Measurements from ENCODE around the gene EXOC7.
"Not testable (repeated sequence)": the region's sequence is repeated elsewhere in the genome, so short reads cannot be mapped to it uniquely, and the experiment has no call there.

The EXOC7 gene

DNA sequence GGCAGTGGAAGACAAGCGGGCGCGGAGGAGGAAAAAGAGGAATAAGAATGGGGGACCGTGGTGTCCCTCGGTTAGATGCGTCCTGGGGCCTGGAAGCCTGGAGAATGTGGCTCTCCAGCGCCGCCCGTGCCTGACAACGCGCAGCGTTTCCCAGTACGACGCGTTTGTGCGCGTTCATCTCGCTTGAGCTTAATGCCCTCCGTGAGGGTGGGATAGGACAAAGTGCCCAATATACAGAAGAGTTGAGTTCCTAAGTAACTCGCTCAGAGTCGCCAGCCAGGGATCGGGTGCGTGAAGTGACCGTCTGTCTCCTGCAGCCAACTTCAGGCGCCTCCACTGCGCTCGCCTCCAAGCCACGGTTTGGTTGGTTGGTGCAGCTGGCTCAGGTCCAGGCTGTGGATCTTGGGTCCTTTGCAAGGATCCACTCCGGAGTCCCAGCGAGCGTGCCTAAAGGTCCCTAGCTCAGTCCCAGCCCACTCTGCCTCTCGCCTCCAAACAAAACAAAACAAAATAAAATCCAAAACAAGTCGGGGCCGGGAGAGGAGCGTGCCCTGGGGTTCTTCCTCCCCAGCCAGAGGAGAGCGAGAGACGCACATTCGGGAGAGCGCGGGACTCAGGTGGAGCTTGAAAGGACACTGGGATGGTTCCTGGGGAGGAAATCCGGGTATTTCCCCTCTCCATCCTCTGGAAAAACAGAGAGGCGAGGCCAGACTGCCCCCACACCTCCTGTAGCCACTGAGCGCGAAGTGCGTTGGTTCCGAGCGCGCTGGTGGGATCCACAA is 28.0 kb downstream of the EXOC7 start:
- no peak for ATAC-seq

- ATAC-seq = no peak
These were observed 28.9 kb downstream of the EXOC7 start, which contains the start of gene GALR2 for GRCh38 chr17:76074390-76075363. Gene GALR2, plus strand, starts transcription at chr17:76074781. Its CDS starts 103 bp downstream, at chr17:76074884.

DNA sequence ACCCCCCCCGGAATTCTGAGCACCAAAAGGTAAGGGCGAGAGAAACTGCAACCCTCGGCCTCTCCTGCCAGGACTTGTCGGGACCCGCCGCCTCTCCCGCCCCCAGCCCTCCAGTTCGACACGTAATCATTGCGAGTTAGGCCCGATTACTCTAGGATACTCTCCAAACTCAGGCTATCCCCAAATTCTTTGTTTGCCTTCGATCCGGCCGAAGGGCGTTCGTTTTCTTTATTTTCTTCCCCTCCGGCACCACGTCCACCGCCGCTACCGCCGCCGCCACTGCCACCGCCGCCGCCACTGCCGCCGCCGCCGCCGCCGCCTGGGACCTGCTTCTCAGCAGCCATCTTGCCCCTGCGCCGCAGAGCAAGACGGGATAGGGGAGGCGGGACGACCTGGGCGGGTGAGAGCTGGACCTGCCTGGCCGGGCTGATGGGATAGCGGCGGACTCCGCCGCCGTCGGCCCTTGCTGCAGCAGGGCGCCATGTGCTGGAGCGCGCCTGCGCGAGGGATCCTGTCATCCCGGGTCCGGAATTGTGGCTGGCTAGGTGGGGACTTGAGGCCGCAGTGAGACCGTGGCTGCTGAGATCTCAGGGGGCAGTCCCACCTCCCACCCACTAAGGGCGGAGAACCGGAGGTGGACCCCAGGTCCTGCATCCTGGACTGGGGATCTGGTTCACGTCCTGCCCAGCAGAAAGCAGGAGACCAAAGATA is 31.3 kb downstream of the EXOC7 start, which contains the start of gene SRP68:
Gene SRP68 (minus strand): TSS at position 370 of the 711 bp plus-strand sequence. CDS start 26 bp downstream, at position 344.
- ATAC-seq = peak; percentile 70 to 77

GRCh38 chr17:76071531-76072147 is 31.9 kb downstream of the EXOC7 start:
- peak; percentile 79 to 80 for ATAC-seq

DNA sequence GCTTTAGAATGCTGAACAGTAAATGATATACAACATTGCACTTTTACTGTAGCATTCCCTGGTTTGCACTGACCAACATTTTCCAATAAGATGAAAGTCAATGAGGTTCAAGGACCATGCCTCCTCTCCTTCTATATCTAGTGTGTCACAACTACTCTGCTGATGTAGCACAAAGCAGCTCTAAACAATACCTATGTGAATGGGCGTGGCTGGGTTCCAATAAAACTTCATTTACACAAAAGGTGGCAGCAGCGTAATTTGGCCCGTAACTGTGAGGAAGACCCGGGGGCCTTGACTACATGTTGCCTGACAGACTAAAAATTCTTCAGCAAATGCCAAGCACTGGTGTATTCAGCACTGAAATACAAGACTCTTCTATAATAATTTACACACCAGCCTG is 37.8 kb downstream of the EXOC7 start:
- ATAC-seq = no peak

DNA sequence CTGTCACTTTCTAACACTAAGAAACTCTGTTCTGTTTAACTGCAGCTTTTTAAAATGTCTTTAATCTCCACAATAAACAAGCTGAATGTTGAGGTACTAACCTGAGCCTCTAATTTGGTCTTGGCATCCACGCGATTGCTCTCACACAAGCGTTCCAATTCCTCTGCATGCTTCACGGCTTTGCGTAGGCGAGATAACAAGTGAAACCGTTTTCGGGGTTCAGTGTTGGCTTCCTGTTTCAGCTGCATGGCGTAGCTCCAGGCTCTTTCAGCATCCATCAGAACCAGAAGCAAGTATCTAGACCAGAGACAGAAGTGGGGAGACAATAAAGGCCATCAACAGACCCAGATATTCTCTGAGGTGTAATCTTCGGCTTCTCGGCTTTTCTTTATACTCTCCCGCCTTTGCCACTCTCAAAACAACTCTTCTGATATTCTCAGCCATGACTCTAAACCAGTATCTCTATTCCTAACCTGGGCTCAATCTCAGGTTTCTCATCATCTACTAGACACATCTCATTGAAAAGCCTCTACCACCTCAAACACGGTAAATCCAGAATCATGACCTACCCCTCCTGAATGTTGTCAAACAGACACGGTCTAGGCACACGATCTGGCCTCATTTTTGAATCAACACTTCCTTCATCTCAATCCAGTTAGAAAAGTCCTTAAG is 39.6 kb downstream of the EXOC7 start:
- peak; percentile 68 to 87 for ATAC-seq

- not testable (repeated sequence) for ATAC-seq
These were observed 45.3 kb downstream of the EXOC7 start for GRCh38 chr17:76058264-76058663.

GRCh38 chr17:76056882-76057281 is 46.7 kb downstream of the EXOC7 start:
- no peak for ATAC-seq

DNA sequence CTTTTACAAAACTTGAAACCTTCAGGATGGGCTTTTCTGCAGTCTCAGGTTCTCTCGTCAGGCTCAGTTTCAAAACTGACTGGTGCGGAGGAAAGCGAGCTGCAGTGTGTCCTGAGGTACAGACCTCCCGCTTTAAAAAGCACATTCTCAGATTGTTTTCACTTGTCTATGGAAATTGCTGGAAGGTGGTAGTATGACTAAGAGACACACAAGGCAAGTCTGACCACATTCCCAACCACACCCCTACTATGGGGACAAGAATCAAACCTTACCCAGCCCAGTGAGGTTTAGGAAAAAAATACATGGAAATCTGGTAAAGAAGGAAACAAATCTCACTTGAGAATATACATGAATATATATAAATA is 49.5 kb downstream of the EXOC7 start:
- no peak for ATAC-seq

DNA sequence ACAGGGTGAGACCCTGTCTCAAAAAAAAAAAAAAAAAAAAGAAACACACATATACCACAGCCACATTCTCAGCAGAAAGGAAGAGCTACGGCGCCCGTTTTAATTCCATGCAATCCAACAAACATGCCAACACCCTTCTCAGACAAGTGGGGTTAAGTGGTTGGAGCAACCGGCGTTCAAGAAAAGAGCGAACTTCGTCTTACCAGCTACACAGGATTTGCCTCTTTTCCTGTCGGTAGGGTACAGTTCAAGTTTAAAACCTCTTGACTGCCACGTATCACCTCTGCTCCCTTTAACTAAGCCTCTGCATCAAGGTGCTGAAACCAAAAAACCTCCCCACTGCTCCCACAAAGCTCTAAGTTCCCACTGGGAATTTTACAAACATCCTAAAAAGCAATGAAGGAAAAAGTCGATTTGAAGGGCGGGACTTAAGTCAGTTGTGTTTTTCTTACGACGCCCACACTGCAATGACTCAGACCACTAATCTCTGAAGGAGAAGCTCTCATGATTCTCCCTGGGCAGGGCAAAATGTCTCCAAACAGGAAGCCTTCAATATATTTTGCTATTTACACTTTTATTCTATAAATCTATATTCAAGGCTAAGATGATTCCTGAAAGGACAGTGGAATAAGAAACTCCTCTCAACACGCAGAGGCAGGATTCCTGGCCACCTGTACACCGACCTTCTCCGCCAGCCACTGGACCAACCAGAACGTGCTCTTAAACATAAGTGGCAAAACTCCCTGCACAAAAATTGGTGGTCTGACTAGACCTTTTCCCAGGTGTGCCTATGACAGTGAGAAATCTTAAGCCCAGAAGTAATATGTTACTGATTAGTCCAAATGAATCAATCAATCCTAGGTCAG is 50.1 kb downstream of the EXOC7 start:
- peak in 1 of 2 donors; percentile 53 for ATAC-seq

DNA sequence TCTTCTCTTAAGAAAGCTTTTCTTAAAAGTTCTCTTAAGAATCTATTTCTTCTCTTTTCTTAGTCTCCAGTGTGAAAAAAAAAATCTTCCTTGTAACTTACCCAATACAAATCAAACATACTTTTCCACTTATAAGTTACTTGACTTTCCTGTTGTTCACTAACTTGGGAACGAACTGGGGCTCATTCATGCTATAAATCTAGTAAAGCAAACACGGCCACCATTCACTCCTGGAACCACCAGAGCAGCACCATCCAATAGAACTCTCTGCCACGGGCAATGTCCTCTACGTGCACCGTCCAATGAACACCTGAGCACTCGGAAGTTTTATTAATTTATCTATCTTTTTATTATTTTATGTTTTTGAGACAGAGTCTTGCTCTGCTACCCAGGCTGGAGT is 52.0 kb downstream of the EXOC7 start:
- ATAC-seq = no peak

- ATAC-seq = peak in 1 of 2 donors; percentile 24
These were observed 52.8 kb downstream of the EXOC7 start for GRCh38 chr17:76050538-76051467.

DNA sequence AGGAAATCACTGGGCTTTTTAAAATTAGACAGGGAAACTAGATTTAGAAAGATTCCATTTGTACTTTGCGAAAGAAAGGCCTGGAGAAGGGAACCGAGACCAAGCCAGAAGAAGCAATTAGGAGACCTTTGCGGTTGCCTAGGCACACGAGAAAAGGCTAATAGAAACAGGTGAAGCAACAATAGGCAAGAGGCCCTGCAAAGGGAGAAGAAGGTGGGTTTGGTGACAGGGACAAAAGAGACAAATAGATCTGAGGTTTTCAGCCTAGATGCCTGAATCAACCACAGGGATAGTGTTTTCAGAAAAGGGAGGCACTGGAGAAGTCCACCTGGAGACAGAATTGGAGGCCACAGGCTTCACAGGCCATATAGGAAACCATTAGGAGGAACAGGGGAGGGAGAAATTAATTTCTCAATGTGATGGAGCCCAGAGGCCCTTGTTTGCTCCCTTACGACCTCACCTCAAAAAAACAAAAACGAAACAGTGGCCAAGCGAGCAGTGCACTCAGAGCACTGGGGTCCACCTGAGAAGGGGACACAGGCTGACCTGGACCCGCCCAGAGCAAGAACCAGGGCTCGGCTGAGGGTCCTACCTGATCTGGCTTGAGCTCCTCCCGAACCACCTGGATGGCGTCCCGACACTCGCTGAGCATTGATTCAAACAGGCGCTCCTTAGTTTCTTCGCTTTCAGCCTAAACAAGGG is 53.6 kb downstream of the EXOC7 start:
- no peak for ATAC-seq

DNA sequence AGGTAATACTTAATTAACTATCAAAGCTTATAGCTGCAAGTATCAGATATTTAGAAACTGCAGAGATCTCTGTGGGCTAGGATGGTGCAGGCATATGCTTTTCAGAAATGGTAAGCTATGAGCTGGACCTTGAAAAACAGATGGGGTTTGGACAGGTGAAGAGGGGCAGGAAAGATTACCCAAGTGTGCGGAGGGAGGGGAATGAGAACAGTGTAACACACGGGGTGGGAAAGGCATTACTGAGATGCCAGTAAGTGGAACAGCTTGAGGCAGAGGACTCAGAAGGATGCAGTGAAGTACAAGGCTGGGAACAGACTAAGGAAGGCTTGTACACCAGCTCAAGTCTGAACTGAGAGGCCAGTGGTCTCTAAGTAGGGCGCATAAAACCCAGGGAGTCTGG is 54.3 kb downstream of the EXOC7 start:
- ATAC-seq = no peak

DNA sequence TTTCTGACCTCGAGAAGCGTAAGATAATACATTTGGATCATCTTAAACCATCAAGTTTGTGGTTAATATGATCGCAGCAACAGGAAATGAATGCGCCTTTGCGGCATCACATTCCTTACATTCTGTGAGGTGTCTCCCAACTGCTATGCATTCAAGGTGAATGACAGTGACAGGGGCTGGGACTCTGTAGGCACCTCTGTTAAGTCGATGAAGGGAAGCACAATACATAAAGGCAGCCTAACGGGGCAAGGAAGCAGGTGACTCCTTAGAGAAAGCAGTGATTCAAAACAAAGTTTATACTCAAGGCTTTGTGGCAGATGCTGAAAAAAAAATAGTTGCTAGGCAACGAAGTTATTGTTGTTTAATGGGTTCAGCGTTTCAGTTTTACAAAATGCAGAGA is 54.9 kb downstream of the EXOC7 start:
- peak in 1 of 2 donors; percentile 45 for ATAC-seq

GRCh38 chr17:76048025-76048605 is 55.5 kb downstream of the EXOC7 start:
- no peak for ATAC-seq

DNA sequence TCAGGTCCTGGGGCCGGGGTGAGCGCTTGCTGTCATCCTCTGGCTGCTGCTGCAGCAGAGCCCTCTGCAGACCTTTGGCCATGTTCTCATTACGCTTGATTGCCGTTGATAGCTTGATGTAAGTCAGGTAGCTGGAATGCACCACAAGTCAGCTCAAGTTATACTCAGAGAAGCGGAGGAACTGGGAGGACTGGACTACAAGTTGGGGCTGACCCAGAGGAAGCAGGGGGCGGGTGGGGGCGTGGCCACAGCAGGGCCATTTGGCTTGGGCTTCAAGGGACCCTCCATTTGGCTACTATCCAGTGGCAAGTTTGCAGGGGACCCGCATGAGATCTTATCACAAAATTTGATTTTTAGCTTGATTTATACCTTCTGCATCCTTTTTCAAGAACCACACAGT is 57.5 kb downstream of the EXOC7 start:
- ATAC-seq = no peak

DNA sequence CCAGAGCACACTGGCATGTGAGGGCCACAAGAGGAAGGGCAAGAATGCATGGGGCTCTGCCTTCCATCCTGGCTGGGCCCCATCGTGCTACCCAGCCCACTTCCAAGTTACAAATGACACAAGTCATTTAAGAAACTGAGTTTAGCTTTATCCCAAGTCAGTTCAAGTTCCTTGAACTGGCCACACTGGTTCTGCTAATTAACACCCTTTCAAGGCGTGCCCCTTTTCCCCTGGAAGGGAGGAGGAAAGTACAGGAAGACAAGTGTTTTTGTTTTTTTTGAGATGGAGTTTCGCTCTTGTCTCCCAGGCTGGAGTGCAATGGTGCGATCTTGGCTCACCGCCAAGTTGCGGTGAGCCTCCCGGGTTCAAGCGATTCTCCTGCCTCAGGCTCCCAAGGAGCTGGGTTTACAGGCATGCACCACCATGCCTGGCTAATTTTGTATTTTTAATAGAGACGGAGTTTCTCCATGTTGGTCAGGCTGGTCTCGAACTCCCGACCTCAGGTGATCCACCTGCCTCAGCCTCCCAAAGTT is 59.0 kb downstream of the EXOC7 start:
- not testable (repeated sequence) for ATAC-seq
